ENCODE data around the gene PIAS1.

Gene PIAS1

DNA sequence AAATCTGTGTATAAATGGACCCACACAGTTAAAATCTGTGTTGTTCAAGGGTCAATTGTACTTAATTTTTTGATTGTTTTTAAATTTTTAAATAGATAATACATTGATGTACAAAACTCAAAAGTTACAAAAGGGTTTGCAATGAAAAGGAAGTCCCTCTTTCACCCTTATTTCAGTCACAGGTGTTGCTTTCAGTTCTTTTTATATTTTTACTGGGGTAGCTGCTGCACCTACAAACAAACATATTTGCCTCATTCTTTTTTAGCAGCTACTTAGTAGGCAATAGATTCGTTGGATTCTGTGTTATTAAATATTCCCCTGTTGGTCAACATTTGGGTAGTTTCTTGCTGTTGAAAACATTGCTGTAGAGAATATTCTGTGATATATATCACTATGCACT is 44.4 kb downstream of the PIAS1 start:
- no peak for TF ChIP-seq CTCF (IDR thresholded peaks at IDR 0.05; ENCODE audit: control extremely low read depth, extremely low read depth, low read depth, missing control alignments)
- POLR2A ChIA-PET = no interaction called here
- DNase-seq (ENCODE audit: extremely low spot score) = no peak
- CTCF ChIA-PET = interaction anchor here (1.0 kb wide), 2 partner anchors 44 to 235 kb away, joined by 3 to 4 read pairs; no protein-coding TSS in a partner anchor

DNA sequence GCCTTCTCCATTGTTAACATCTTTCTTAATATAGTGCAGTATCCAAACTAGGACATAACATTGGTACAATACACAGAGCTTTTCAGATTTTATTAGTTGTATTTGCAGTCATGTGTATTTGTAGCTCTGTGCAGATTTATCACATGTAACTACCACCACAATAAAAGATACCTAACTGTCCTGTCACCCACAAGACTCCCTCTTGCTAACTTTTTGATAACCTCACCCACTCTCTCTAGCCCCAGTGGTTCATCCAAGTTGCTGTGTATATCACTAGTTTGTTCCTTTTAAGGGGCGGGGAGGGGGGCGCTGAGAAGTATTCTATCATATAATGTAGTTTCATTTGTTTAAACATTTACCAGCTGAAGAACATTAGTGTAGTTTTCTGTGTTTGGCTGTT is 46.1 kb downstream of the PIAS1 start:
- ChIA-PET CTCF (interaction anchor here (1.0 kb wide), 1 partner anchor 17 kb away, joined by 3 read pairs; no protein-coding TSS in a partner anchor), POLR2A (no interaction called here)
- no peak for TF ChIP-seq CTCF (IDR thresholded peaks at IDR 0.05; ENCODE audit: control extremely low read depth, extremely low read depth, low read depth, missing control alignments)
- DNase-seq (ENCODE audit: extremely low spot score) = no peak

- POLR2A ChIA-PET = no interaction called here
- DNase-seq (ENCODE audit: extremely low spot score) = no peak
- no peak for TF ChIP-seq CTCF (IDR thresholded peaks at IDR 0.05; ENCODE audit: control extremely low read depth, extremely low read depth, low read depth, missing control alignments)
- CTCF ChIA-PET = interaction anchor here (1.0 kb wide), 1 partner anchor 11 kb away, joined by 3 read pairs; no protein-coding TSS in a partner anchor
Measured at GRCh38 chr15:68103603-68104002, 49.5 kb downstream of the PIAS1 start.

GRCh38 chr15:68106656-68107055 is 52.5 kb downstream of the PIAS1 start:
- ChIA-PET CTCF (interaction anchor here (1.2 to 2.3 kb wide), 3 partner anchors 11 to 21 kb away, joined by 3 to 5 read pairs (median 4); no protein-coding TSS in a partner anchor), POLR2A (no interaction called here)
- no peak for TF ChIP-seq CTCF (IDR thresholded peaks at IDR 0.05; ENCODE audit: control extremely low read depth, extremely low read depth, low read depth, missing control alignments)
- DNase-seq (ENCODE audit: extremely low spot score) = no peak

DNA sequence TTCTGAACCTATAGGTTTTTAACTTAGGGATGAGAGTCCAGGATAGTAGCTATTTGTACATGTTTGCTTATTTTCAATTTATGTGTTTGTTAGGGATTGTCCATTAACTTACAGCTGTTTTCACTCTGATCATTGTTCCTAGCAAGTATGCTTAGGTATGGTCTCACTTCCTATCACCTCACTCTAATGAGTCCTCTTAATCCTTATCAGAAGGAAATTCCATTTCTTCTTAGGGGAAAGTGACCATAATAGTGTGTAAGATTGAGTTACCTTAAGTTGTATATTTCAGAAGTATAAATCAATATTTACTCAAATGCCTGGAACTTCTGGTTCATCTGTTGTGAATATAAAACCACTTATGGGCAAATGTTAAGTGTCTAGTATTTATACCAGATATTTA is 53.0 kb downstream of the PIAS1 start:
- TF ChIP-seq CTCF (IDR thresholded peaks at IDR 0.05; ENCODE audit: control extremely low read depth, extremely low read depth, low read depth, missing control alignments) = no peak
- DNase-seq (ENCODE audit: extremely low spot score) = no peak
- POLR2A ChIA-PET = no interaction called here
- CTCF ChIA-PET = interaction anchor here (1.1 to 2.3 kb wide), 4 partner anchors 11 to 25 kb away, joined by 3 to 5 read pairs (median 4); no protein-coding TSS in a partner anchor

GRCh38 chr15:68112706-68113105 is 58.6 kb downstream of the PIAS1 start:
- no peak for DNase-seq (ENCODE audit: extremely low spot score)
- TF ChIP-seq CTCF (IDR thresholded peaks at IDR 0.05; ENCODE audit: control extremely low read depth, extremely low read depth, low read depth, missing control alignments) = no peak
- ChIA-PET CTCF (interaction anchor here (1.0 to 2.1 kb wide), 3 partner anchors 31 to 249 kb away, joined by 3 to 4 read pairs (median 4); no protein-coding TSS in a partner anchor), POLR2A (no interaction called here)

Measured in GM10248 (cell line).